GM12878 (cell line): ENCODE results near the gene HOXD3. TPM values are rescaled to one million over a fixed set of nuclear protein-coding genes. Genes with fewer than 3 reads are reported as not detected.

Source experiments
- ATAC-seq: fragments of 200-7000 bp; cut with Tn5 transposase; 3 replicates; pipeline ENCODE4 v1.9.1; 2020; ENCODE audit warnings: mild to moderate bottlenecking, moderate library complexity
- BruUV-seq: library from RNA; stranded (reverse); fragments of 400-500 nt; replicated peaks from 2 replicates; lab custom pipeline; 2021; lab: Mats Ljungman, UMichigan
- CTCF ChIA-PET: fragments of 300-600 bp; sonication (Branson Sonifier 250); formaldehyde crosslinking; extraction: SDS; loops from one replicate; lab custom pipeline; 2021; ENCODE audit warnings: inconsistent platforms; lab: Yijun Ruan, JAX
- POLR2A ChIA-PET: fragments of 350-600 bp; formaldehyde crosslinking; extraction: SDS; loops from one replicate; lab custom pipeline; 2021; ENCODE audit warnings: inconsistent platforms; lab: Charles Lee
- RAD21 ChIA-PET: fragments of 300-600 bp; sonication (Branson Sonifier 250); formaldehyde crosslinking; loops from one replicate; lab custom pipeline; 2023; ENCODE audit warnings: antibody characterized with exemption; ENCODE audit not compliant: unreplicated experiment; lab: Charles Lee
- SMC1A ChIA-PET: fragments of 300-600 bp; sonication (Branson Sonifier 250); formaldehyde crosslinking; loops from one replicate; lab custom pipeline; 2023; ENCODE audit not compliant: unreplicated experiment, uncharacterized antibody; lab: Charles Lee
- DNase-seq: peaks from one replicate; pipeline ENCODE4 v3.0.0-alpha.2; 2011; ENCODE audit warnings: low read depth, low spot score
- FAIRE-seq: peaks from 3 replicates; lab custom pipeline; 2011; peaks lifted over from hg19 to GRCh38; lab: Jason Lieb, UNC
- H2AFZ ChIP-seq: 2 replicates; pipeline ENCODE4 v1.6.0; 2011; ENCODE audit warnings: low read depth, low read length, control low read depth; ENCODE audit not compliant: control insufficient read depth
- H3K27ac ChIP-seq: 2 replicates; pipeline ENCODE4 v1.5.1; 2011; ENCODE audit warnings: control low read depth; ENCODE audit not compliant: control insufficient read depth, insufficient read depth
- H3K27me3 ChIP-seq, 2 experiments: replicated peaks in 1 of 2; 2 replicates each; pipeline versions ENCODE4 v1.6.0 to v1.6.1; 2011; ENCODE audit warnings: low read length in 1 of 2; ENCODE audit not compliant: control insufficient read depth in 2 of 2, insufficient read depth in 2 of 2
- H3K36me3 ChIP-seq, 2 experiments: 2 replicates each; pipeline ENCODE4 v1.5.1; 2011; ENCODE audit warnings: low read length in 1 of 2; ENCODE audit not compliant: control insufficient read depth in 2 of 2, insufficient read depth in 2 of 2
- H3K4me1 ChIP-seq: 2 replicates; pipeline ENCODE4 v1.6.1; 2011; ENCODE audit warnings: mild to moderate bottlenecking, low read length, moderate library complexity, mixed read lengths; ENCODE audit not compliant: control insufficient read depth, insufficient read depth
- H3K4me2 ChIP-seq: 2 replicates; pipeline ENCODE4 v1.6.0; 2011; ENCODE audit warnings: control low read depth; ENCODE audit not compliant: control insufficient read depth, insufficient read depth
- H3K4me3 ChIP-seq: fragments of 200-600 bp; sonication (generic); 2 replicates; pipeline ENCODE4 v1.5.1; 2016
- H3K79me2 ChIP-seq: 2 replicates; pipeline ENCODE4 v1.6.0; 2011; ENCODE audit warnings: low read length; ENCODE audit not compliant: control insufficient read depth, insufficient read depth
- H3K9ac ChIP-seq: 2 replicates; pipeline ENCODE4 v1.8.0; 2011; ENCODE audit warnings: low read length, control low read depth, mixed read lengths; ENCODE audit not compliant: control insufficient read depth, insufficient read depth
- H3K9me3 ChIP-seq: replicated peaks from 3 replicates; pipeline ENCODE4 v1.5.1; 2011; ENCODE audit warnings: mild to moderate bottlenecking, low read length; ENCODE audit not compliant: control insufficient read depth, insufficient read depth
- H4K20me1 ChIP-seq: 2 replicates; pipeline ENCODE4 v1.6.0; 2011; ENCODE audit not compliant: control insufficient read depth, insufficient read depth
- EP300 ChIP-seq, 2 experiments: fragments of 150-350 bp in 1 of 2; IDR thresholded peaks; 2 replicates each; pipeline ENCODE4 v1.6.1; 2011 to 2012; ENCODE audit warnings: low read depth in 2 of 2, low read length in 2 of 2, borderline replicate concordance in 1 of 2, improper control_type of control experiment in 1 of 2, inconsistent platforms in 1 of 2; ENCODE audit not compliant: control insufficient read depth in 1 of 2
- NFIC ChIP-seq: IDR thresholded peaks from 2 replicates; pipeline ENCODE4 v1.6.1; 2012; ENCODE audit warnings: low read depth, mild to moderate bottlenecking, inconsistent platforms, low read length, moderate library complexity
- RAD21 ChIP-seq: IDR thresholded peaks from 2 replicates; pipeline ENCODE4 v1.6.1; 2011; ENCODE audit warnings: mild to moderate bottlenecking, low read depth, low read length, moderate library complexity; ENCODE audit not compliant: insufficient read depth
- SPI1 ChIP-seq: IDR thresholded peaks from 2 replicates; pipeline ENCODE4 v1.6.1; 2011; ENCODE audit warnings: low read depth, mild to moderate bottlenecking, low read length, moderate library complexity, borderline replicate concordance; ENCODE audit not compliant: insufficient read depth
- STAT1 ChIP-seq: fragments of 450-650 bp; conservative IDR thresholded peaks from 2 replicates; pipeline ENCODE4 v1.6.1; 2014; ENCODE audit warnings: antibody characterized with exemption, mild to moderate bottlenecking
- STAT3 ChIP-seq: IDR thresholded peaks from 2 replicates; pipeline ENCODE4 v1.6.1; 2011; ENCODE audit warnings: low read depth, low read length, improper control_type of control experiment
- TAF1 ChIP-seq: IDR thresholded peaks from 2 replicates; pipeline ENCODE4 v1.6.1; 2011; ENCODE audit warnings: mild to moderate bottlenecking, low read depth, low read length, borderline replicate concordance
- WGBS: methylation state at CpG from one replicate; pipeline ENCODE4 v1.1.6; 2016; ENCODE audit warnings: low lambda C conversion rate; ENCODE audit not compliant: insufficient replicate concordance, insufficient coverage; ENCODE audit errors: missing lambda C conversion rate; 5-methylcytosine and 5-hydroxymethylcytosine counted together
- in situ Hi-C: fragments of 300-500 bp; cut with MboI; formaldehyde crosslinking; loops from 9 replicates; pipeline ENCODE4 v1.14.3; 2018; ENCODE audit warnings: mixed read lengths
- intact Hi-C: fragments of 100-400 bp; cut with micrococcal nuclease; formaldehyde crosslinking; loops from one replicate; pipeline ENCODE4 v1.14.2; 2022; ENCODE audit not compliant: unreplicated experiment
- polyA plus RNA-seq, 11 experiments: library from polyadenylated mRNA; depleted of rRNA in 4 of 11; unstranded in 6 of 11; stranded (reverse) in 5 of 11; fragments of >200 nt; fragmentation: Nextera tagmentation in 4 of 11; fragmentation: Illumina TruSeq in 1 of 11; extraction: Ambion mirVana in 4 of 11; extraction: Trizol in 1 of 11; gene quantifications; 1 replicate in 1 of 11; 2 replicates in 10 of 11; pipeline versions ENCODE4 v1.2.1 to v1.2.3, GENCODE V29; 2011 to 2016; ENCODE audit warnings: inconsistent platforms in 2 of 11, missing spikeins in 2 of 11, low read depth in 1 of 11
- total RNA-seq, 4 experiments: library from RNA; depleted of rRNA in 3 of 4; stranded (reverse); fragments of >200 nt in 3 of 4; fragmentation: Illumina TruSeq in 1 of 4; extraction: Trizol in 1 of 4; gene quantifications; 2 replicates each; pipeline versions ENCODE4 v1.2.1 to v1.2.3, GENCODE V29; 2013 to 2021
- TF ChIP-seq, protein P1 (sequence below): fragments of 450-650 bp; formaldehyde crosslinking; IDR thresholded peaks from 2 replicates; pipeline ENCODE4 v1.4.0; 2022; ENCODE audit warnings: mild to moderate bottlenecking, moderate library complexity
- TF ChIP-seq, protein P2 (sequence below), 3 experiments: IDR thresholded peaks in 2 of 3; conservative IDR thresholded peaks in 1 of 3; 2 replicates each; pipeline ENCODE4 v1.5.1; 2011; ENCODE audit warnings: low read depth in 3 of 3, low read length in 3 of 3, mild to moderate bottlenecking in 3 of 3, control low read depth in 2 of 3, moderate library complexity in 2 of 3, inconsistent platforms in 1 of 3, mixed read lengths in 1 of 3; ENCODE audit not compliant: control insufficient read depth in 2 of 3, insufficient read depth in 1 of 3; ENCODE audit errors: extremely low read depth in 1 of 3
- TF ChIP-seq, protein P3 (sequence below): fragments of 450-650 bp; formaldehyde crosslinking; IDR thresholded peaks from 2 replicates; pipeline ENCODE4 v1.5.0; 2022; ENCODE audit warnings: mild to moderate bottlenecking, missing genetic modification characterization
- TF ChIP-seq, protein P4 (sequence below): IDR thresholded peaks from 2 replicates; pipeline ENCODE4 v1.6.1; 2011; ENCODE audit warnings: borderline replicate concordance, low read depth, mild to moderate bottlenecking, moderate library complexity, low read length; ENCODE audit not compliant: insufficient read depth, poor library complexity, severe bottlenecking

Gene HOXD3
- total and polyA plus RNA-seq, 10 of the 15 experiments (the other 5 are each of a cell fraction or from before 2014, with no cell fraction given) = not detected

DNA sequence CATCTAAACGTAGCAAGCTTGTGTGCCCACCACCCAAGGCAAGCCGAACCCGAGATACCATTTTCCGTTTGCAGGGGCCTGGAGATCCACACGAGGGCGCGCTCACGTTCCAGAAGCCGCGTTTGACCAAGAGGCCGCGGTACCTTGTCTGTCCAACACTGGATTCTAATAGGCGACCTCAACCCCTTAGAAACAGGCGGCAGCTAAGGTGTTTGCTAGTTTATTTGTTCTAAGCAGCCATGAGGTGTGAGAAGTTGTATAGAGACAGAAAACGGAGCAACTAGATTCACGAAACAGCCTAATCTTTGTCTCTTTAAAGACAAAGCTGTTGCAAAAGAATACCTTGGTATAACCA is 45.8 kb upstream of the HOXD3 start:
- Histone ChIP-seq H3K36me3 (no peaks in the 10 kb centered on the region), H3K4me2 (no peak overlapping the region), H3K27ac (no peak overlapping the region), H3K4me1 (no peaks in the 10 kb centered on the region), H3K9ac (no peak overlapping the region), H3K9me3 (peaks cover 3% of the 10 kb centered on the region; the same call in 1 of the 3 replicates), H3K27me3 (peaks cover 15 to 35% of the 10 kb centered on the region in 2 experiments), H2AFZ (no peak overlapping the region), H3K79me2 (no peaks in the 10 kb centered on the region), H4K20me1 (no peaks in the 10 kb centered on the region), H3K4me3 (no peak overlapping the region)
- DNase-seq (no peak), ATAC-seq (peak; percentile 79), FAIRE-seq (no peak)
- ChIA-PET SMC1A (interaction anchor here (1.0 to 2.0 kb wide), 4 partner anchors 15 to 711 kb away, joined by 3 to 7 read pairs (median 4); no protein-coding TSS in a partner anchor), POLR2A (interaction anchor here (0.9 kb wide), 1 partner anchor 1050 kb away, joined by 3 read pairs; no protein-coding TSS in a partner anchor), RAD21 (interaction anchor here (0.9 kb wide), 1 partner anchor 1031 kb away, joined by 3 read pairs; no protein-coding TSS in a partner anchor), CTCF (interaction anchor here (0.5 to 2.5 kb wide), 18 partner anchors 9 to 1727 kb away, joined by 3 to 12 read pairs (median 4); no protein-coding TSS in a partner anchor)
- in situ Hi-C loops (no loop called here), intact Hi-C loops (no loop called here)
- WGBS = 18% methylated on average over 16 of the region's 16 CpGs
- BruUV-seq = no TSS peak
- no peak for TF ChIP-seq SPI1
- TF ChIP-seq, protein P1, sequence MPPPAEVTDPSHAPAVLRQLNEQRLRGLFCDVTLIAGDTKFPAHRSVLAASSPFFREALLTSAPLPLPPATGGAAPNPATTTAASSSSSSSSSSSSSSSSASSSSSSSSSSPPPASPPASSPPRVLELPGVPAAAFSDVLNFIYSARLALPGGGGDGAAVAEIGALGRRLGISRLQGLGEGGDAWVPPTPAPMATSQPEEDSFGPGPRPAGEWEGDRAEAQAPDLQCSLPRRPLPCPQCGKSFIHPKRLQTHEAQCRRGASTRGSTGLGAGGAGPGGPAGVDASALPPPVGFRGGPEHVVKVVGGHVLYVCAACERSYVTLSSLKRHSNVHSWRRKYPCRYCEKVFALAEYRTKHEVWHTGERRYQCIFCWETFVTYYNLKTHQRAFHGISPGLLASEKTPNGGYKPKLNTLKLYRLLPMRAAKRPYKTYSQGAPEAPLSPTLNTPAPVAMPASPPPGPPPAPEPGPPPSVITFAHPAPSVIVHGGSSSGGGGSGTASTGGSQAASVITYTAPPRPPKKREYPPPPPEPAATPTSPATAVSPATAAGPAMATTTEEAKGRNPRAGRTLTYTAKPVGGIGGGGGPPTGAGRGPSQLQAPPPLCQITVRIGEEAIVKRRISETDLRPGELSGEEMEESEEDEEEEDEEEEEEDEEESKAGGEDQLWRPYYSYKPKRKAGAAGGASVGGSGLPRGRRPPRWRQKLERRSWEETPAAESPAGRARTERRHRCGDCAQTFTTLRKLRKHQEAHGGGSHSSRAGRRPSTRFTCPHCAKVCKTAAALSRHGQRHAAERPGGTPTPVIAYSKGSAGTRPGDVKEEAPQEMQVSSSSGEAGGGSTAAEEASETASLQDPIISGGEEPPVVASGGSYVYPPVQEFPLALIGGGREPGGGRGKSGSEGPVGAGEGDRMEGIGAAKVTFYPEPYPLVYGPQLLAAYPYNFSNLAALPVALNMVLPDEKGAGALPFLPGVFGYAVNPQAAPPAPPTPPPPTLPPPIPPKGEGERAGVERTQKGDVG = no peak
- TF ChIP-seq STAT1 = no peak
- TF ChIP-seq, protein P2, sequence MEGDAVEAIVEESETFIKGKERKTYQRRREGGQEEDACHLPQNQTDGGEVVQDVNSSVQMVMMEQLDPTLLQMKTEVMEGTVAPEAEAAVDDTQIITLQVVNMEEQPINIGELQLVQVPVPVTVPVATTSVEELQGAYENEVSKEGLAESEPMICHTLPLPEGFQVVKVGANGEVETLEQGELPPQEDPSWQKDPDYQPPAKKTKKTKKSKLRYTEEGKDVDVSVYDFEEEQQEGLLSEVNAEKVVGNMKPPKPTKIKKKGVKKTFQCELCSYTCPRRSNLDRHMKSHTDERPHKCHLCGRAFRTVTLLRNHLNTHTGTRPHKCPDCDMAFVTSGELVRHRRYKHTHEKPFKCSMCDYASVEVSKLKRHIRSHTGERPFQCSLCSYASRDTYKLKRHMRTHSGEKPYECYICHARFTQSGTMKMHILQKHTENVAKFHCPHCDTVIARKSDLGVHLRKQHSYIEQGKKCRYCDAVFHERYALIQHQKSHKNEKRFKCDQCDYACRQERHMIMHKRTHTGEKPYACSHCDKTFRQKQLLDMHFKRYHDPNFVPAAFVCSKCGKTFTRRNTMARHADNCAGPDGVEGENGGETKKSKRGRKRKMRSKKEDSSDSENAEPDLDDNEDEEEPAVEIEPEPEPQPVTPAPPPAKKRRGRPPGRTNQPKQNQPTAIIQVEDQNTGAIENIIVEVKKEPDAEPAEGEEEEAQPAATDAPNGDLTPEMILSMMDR (IDR thresholded peaks at IDR 0.05 in 2 of 3, conservative IDR thresholded peaks at IDR 0.05 in 1 of 3; ENCODE audit: control insufficient read depth in 2 of 3, extremely low read depth in 1 of 3, insufficient read depth in 1 of 3, low read depth in 3 of 3, low read length in 3 of 3) = peak; percentile 60 to 79 (median 60); a peak in 5 of 6 replicates
- TF ChIP-seq, protein P3, sequence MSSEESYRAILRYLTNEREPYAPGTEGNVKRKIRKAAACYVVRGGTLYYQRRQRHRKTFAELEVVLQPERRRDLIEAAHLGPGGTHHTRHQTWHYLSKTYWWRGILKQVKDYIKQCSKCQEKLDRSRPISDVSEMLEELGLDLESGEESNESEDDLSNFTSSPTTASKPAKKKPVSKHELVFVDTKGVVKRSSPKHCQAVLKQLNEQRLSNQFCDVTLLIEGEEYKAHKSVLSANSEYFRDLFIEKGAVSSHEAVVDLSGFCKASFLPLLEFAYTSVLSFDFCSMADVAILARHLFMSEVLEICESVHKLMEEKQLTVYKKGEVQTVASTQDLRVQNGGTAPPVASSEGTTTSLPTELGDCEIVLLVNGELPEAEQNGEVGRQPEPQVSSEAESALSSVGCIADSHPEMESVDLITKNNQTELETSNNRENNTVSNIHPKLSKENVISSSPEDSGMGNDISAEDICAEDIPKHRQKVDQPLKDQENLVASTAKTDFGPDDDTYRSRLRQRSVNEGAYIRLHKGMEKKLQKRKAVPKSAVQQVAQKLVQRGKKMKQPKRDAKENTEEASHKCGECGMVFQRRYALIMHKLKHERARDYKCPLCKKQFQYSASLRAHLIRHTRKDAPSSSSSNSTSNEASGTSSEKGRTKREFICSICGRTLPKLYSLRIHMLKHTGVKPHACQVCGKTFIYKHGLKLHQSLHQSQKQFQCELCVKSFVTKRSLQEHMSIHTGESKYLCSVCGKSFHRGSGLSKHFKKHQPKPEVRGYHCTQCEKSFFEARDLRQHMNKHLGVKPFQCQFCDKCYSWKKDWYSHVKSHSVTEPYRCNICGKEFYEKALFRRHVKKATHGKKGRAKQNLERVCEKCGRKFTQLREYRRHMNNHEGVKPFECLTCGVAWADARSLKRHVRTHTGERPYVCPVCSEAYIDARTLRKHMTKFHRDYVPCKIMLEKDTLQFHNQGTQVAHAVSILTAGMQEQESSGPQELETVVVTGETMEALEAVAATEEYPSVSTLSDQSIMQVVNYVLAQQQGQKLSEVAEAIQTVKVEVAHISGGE = no peak
- no peak for TF ChIP-seq NFIC
- TF ChIP-seq TAF1 = no peak
- 0 out of 2 replicates have a peak, but pooled peaks have one; percentile 24 for TF ChIP-seq RAD21
- no peak for TF ChIP-seq STAT3
- TF ChIP-seq EP300 (IDR thresholded peaks at IDR 0.05; ENCODE audit: borderline replicate concordance in 1 of 2, control insufficient read depth in 1 of 2, low read depth in 2 of 2, low read length in 2 of 2) = no peak
- TF ChIP-seq, protein P4, sequence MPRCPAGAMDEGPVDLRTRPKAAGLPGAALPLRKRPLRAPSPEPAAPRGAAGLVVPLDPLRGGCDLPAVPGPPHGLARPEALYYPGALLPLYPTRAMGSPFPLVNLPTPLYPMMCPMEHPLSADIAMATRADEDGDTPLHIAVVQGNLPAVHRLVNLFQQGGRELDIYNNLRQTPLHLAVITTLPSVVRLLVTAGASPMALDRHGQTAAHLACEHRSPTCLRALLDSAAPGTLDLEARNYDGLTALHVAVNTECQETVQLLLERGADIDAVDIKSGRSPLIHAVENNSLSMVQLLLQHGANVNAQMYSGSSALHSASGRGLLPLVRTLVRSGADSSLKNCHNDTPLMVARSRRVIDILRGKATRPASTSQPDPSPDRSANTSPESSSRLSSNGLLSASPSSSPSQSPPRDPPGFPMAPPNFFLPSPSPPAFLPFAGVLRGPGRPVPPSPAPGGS = no peak
